ENCODE data around the gene PHYKPL.

The PHYKPL gene

DNA sequence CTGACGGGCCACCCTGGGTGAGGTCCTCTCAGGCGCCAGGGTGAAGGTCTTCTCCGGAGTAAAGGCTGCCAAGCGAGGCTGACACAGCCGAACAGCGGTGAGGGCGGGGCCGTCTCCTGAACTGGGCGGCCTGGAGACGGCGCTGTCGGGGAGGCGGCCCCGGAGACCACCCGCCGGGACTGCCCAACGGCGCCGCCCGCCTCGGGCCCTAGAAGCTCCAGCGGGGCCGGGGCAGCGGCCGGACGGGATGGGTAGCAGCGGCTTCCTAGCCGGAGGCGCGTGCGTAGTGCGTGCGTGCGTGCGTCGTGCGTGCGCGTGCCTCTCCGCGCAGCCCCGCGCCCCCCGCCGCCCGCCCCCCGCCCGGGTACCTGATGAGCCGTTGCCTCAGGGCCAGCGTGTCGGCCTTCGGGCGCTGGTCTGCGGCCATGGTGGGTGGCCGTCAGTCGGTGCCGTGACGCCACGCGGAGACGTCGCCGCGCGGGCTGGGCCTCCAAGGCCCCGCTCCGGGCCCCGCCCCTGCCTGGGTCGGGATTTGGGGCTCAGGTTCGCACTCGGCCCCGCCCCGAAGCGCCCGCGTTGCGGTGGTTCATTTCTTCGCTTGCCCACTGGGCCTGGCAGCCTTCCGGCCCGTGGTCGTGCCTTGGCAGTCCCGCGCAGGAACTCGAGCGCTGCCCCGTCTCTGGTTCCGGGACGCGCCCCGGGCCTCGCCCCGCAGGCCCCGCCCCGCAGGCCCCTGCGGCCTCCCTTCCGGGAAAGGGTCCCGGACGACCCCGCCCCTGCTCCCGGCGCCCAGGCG lies at the start of gene PHYKPL:
TSS of gene PHYKPL (minus strand) at position 679 of the 796 bp plus-strand sequence. CDS start at position 427, 252 bp downstream.
- peak within 1 kb of the TSS; percentile 65 for H3K9ac ChIP-seq (ENCODE audit: low read depth, low read length)
- peaks cover 3% of the 10 kb centered on the region for H3K4me1 ChIP-seq (ENCODE audit: control insufficient read depth, insufficient read depth, low read length)
- peaks cover 16% of the 10 kb centered on the region for H3K36me3 ChIP-seq (ENCODE audit: control insufficient read depth, insufficient read depth, low read length)
- no peaks in the 10 kb centered on the region for H3K27me3 ChIP-seq (ENCODE audit: control insufficient read depth, insufficient read depth, low read length)
- H3K9me3 ChIP-seq (ENCODE audit: control insufficient read depth, insufficient read depth, low read length), result no peaks in the 10 kb centered on the region
- peak within 1 kb of the TSS; percentile 84 for H3K4me3 ChIP-seq (ENCODE audit: low read depth, low read length)

DNA sequence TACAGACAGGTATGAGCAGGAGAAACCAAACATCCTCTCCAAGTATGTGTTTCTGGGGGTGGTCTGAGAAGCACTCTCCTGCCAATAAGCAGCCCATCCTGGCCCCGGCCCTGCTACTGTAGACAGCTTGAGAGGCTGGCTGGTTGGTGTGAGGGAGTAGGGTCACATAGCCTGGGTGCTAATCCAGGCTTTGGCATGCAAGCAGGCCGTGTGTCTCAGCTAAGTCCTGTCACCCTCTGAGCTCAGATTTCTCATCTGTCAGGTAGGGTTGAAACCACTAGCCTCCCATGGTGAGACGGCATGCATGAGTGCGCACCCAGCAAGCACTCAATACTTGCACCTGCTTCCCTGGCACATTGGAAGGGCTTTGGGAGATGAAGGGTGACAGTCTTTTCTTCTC lies 49.8 kb upstream of the PHYKPL start:
- Histone ChIP-seq H3K4me1 (ENCODE audit: control insufficient read depth, insufficient read depth, low read length) (no peaks in the 10 kb centered on the region), H3K9me3 (ENCODE audit: control insufficient read depth, insufficient read depth, low read length) (no peaks in the 10 kb centered on the region), H3K9ac (ENCODE audit: low read depth, low read length) (no peak overlapping the region), H3K4me3 (ENCODE audit: low read depth, low read length) (no peak overlapping the region), H3K27me3 (ENCODE audit: control insufficient read depth, insufficient read depth, low read length) (no peaks in the 10 kb centered on the region), H3K36me3 (ENCODE audit: control insufficient read depth, insufficient read depth, low read length) (no peaks in the 10 kb centered on the region)

DNA sequence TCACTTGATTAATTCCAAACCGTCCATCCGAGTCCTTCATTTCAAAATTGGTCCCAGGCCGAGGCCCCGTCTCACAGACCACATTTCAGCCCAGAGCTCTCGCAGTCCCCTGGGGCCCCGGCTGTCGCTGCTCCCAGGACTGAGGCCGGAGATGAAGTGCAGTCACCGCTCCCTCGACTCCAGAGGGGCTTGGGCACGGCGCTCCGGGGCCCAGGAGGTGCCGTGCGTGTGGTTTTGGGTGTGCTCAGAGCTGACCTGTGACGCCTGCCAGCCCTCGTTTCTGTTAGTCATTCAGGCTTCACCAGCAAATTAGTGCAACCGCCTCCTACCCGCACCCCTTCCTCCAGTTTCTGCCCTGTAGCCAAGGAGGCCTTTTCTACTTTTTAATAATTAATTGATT lies 48.7 kb upstream of the PHYKPL start:
- Histone ChIP-seq H3K9me3 (ENCODE audit: control insufficient read depth, insufficient read depth, low read length) (no peaks in the 10 kb centered on the region), H3K36me3 (ENCODE audit: control insufficient read depth, insufficient read depth, low read length) (no peaks in the 10 kb centered on the region), H3K4me3 (ENCODE audit: low read depth, low read length) (no peak overlapping the region), H3K9ac (ENCODE audit: low read depth, low read length) (no peak overlapping the region), H3K27me3 (ENCODE audit: control insufficient read depth, insufficient read depth, low read length) (no peaks in the 10 kb centered on the region), H3K4me1 (ENCODE audit: control insufficient read depth, insufficient read depth, low read length) (no peaks in the 10 kb centered on the region)

DNA sequence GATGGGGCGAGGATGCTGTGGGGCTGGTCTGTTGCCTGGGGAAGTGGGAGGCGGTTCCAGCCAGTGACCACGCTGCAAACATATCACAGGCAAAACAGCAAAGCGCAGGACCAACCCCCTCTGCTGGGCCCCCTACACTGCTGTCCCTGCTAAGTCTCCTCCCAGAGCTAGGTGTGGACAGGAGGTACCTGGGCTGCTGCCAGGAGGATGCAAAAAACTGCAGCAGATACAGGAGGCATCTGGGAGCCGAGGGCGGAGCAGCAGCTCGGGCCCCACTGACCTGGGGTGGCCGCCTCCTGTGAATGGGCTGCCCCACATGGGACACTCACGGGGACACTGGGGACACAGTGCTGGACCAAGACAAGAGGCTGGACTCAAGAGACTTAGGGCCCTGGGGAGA lies 48.0 kb upstream of the PHYKPL start:
- H3K27me3 ChIP-seq (ENCODE audit: control insufficient read depth, insufficient read depth, low read length), result no peaks in the 10 kb centered on the region
- H3K9ac ChIP-seq (ENCODE audit: low read depth, low read length), result no peak overlapping the region
- no peaks in the 10 kb centered on the region for H3K9me3 ChIP-seq (ENCODE audit: control insufficient read depth, insufficient read depth, low read length)
- no peaks in the 10 kb centered on the region for H3K4me1 ChIP-seq (ENCODE audit: control insufficient read depth, insufficient read depth, low read length)
- no peaks in the 10 kb centered on the region for H3K36me3 ChIP-seq (ENCODE audit: control insufficient read depth, insufficient read depth, low read length)
- no peak overlapping the region for H3K4me3 ChIP-seq (ENCODE audit: low read depth, low read length)

DNA sequence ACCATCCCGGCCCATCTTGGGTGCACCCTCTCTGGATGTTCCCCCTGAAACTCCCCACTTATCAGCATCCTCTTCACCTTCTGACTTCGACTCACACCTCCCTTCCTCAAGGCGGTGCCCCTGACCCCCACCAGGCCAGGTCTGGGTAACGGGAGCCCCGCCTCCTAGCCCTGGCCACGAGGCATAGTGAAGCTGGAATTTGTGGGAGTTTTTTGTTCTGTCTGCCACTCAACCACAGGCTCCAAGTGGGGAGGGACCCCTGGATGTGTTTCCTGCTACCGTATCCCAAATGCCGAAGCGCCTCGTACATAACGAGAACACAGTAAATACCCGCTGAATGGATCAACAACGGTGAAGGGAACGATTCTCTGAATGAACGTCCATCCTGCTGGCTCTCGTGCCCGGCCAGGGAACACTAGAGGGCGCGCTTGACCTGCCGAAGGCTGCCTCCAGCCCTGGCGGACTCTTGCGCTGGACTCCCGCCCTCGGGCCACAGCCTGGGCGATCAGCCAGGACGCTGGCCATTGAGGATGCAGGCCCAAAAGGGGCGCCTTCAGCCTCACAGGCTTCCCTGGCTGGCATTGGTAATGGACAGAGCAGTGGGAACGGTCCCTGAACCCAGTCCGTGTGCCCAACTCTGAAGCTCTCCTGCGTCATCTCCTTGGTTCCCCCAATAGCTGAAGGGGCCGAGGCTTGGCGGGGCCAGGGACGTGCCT lies 47.3 kb upstream of the PHYKPL start:
- Histone ChIP-seq H3K4me3 (ENCODE audit: low read depth, low read length) (no peak overlapping the region), H3K4me1 (ENCODE audit: control insufficient read depth, insufficient read depth, low read length) (no peaks in the 10 kb centered on the region), H3K9ac (ENCODE audit: low read depth, low read length) (no peak overlapping the region), H3K27me3 (ENCODE audit: control insufficient read depth, insufficient read depth, low read length) (no peaks in the 10 kb centered on the region), H3K9me3 (ENCODE audit: control insufficient read depth, insufficient read depth, low read length) (no peaks in the 10 kb centered on the region), H3K36me3 (ENCODE audit: control insufficient read depth, insufficient read depth, low read length) (no peaks in the 10 kb centered on the region)

DNA sequence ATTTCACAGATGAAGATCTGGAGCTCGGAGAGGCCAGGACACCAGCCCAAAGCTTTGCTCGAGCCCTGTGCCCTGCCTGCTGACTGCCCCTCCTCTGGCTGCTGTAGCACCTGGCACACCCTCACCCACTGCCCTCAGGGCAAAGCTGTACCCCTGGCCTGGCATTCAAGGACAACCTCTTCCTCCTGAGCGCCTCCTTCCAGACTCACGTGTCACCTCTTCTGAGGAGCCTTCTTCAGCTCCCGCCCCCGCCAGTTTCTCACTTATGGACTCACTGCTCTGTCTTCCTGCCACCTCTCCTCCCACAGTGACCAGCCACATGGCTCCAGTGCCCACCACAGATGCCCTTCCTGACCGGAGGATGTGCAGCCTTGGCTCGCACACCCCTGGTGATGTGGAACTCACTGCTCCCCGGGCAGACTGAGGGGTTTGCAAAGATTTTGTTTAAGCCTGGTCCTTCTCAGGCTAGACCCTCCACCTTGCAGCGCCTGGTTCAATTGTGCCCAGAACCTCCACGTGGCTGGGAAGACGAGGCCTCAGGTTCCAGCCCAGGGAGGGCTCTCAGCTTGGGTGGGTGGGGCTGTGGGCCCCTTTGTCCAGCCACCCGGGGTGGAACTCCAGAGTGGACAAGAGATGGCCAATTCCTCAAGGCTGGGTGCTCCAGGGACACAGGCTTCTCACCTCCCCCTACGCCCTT lies 46.6 kb upstream of the PHYKPL start:
- Histone ChIP-seq H3K9me3 (ENCODE audit: control insufficient read depth, insufficient read depth, low read length) (no peaks in the 10 kb centered on the region), H3K4me1 (ENCODE audit: control insufficient read depth, insufficient read depth, low read length) (no peaks in the 10 kb centered on the region), H3K36me3 (ENCODE audit: control insufficient read depth, insufficient read depth, low read length) (no peaks in the 10 kb centered on the region), H3K27me3 (ENCODE audit: control insufficient read depth, insufficient read depth, low read length) (no peaks in the 10 kb centered on the region), H3K9ac (ENCODE audit: low read depth, low read length) (no peak overlapping the region), H3K4me3 (ENCODE audit: low read depth, low read length) (no peak overlapping the region)

DNA sequence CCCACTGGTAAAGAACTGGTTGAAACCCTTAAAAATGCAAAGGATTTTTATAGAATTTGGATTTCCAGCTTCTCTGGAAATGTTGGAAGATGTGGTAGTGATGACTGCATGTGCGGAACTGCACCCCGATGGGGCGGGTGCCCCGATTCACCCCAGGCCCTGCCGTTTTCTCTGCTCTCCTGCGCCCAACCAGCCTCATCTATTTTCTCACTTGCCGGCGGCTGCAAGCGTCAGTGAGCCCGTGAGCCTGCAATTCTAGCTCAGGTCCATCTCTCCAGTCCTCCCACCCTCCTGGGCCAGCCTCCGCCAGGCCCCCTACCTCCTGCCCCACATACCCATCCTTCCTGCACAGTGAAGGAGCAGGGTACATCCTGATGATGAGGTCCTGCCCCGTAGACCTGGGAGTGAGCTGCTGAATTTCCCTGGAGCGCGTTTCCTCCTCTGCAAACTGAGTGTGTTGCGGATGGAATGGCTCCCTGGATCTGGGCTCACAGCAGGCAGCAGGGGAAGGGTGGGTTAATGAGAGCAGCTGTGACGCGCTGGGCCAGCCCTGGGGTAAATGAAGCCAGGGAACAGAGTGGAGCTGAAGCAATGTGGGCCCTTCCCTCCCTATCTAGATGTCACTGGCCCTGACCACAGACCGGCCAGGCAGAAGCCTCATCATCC lies 45.9 kb upstream of the PHYKPL start:
- no peaks in the 10 kb centered on the region for H3K9me3 ChIP-seq (ENCODE audit: control insufficient read depth, insufficient read depth, low read length)
- H3K4me1 ChIP-seq (ENCODE audit: control insufficient read depth, insufficient read depth, low read length), result no peaks in the 10 kb centered on the region
- no peaks in the 10 kb centered on the region for H3K36me3 ChIP-seq (ENCODE audit: control insufficient read depth, insufficient read depth, low read length)
- no peak overlapping the region for H3K9ac ChIP-seq (ENCODE audit: low read depth, low read length)
- H3K27me3 ChIP-seq (ENCODE audit: control insufficient read depth, insufficient read depth, low read length), result no peaks in the 10 kb centered on the region
- no peak overlapping the region for H3K4me3 ChIP-seq (ENCODE audit: low read depth, low read length)

DNA sequence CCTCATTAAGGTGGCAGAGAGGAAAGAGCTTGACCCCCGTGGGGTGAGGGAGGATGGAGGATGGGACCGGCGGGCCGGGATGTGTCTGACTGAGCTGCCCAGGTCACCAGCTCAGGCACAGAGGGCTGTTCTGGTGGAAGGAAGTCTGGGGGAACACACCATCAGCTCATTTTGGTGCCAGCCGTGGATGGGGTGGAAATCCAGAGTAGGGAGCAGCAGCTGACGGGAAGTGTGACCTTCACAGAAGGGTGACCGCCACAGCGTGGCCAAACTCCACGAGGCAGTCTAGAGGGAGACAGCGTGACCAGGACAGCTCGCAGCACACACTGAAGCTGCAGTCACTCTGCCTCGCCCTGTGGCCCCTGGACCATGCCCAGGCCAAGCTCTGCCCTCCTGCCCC lies 45.3 kb upstream of the PHYKPL start:
- no peaks in the 10 kb centered on the region for H3K27me3 ChIP-seq (ENCODE audit: control insufficient read depth, insufficient read depth, low read length)
- H3K9ac ChIP-seq (ENCODE audit: low read depth, low read length), result no peak overlapping the region
- H3K36me3 ChIP-seq (ENCODE audit: control insufficient read depth, insufficient read depth, low read length), result no peaks in the 10 kb centered on the region
- no peaks in the 10 kb centered on the region for H3K4me1 ChIP-seq (ENCODE audit: control insufficient read depth, insufficient read depth, low read length)
- H3K4me3 ChIP-seq (ENCODE audit: low read depth, low read length), result no peak overlapping the region
- H3K9me3 ChIP-seq (ENCODE audit: control insufficient read depth, insufficient read depth, low read length), result no peaks in the 10 kb centered on the region

DNA sequence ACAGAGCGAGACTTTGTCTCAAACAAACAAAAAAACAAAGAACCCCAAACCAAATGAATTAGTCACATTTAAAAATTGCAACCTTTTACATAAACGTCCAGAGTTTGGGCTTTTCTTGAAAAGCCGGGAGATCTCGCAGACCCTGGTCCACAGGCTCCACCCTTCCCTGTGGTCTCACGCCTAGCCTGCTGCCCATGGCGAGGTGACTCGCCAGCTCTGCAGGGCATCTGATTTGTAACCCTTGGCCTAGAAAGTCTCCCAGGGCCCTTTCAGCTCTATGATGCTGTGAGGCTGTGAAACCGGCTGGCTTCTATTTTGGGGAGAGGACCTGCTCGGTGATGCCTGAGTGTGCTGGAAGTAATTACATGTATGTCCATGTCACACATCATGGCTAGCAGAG lies 44.7 kb upstream of the PHYKPL start:
- Histone ChIP-seq H3K4me1 (ENCODE audit: control insufficient read depth, insufficient read depth, low read length) (no peaks in the 10 kb centered on the region), H3K9me3 (ENCODE audit: control insufficient read depth, insufficient read depth, low read length) (no peaks in the 10 kb centered on the region), H3K4me3 (ENCODE audit: low read depth, low read length) (no peak overlapping the region), H3K36me3 (ENCODE audit: control insufficient read depth, insufficient read depth, low read length) (no peaks in the 10 kb centered on the region), H3K27me3 (ENCODE audit: control insufficient read depth, insufficient read depth, low read length) (no peaks in the 10 kb centered on the region), H3K9ac (ENCODE audit: low read depth, low read length) (no peak overlapping the region)

DNA sequence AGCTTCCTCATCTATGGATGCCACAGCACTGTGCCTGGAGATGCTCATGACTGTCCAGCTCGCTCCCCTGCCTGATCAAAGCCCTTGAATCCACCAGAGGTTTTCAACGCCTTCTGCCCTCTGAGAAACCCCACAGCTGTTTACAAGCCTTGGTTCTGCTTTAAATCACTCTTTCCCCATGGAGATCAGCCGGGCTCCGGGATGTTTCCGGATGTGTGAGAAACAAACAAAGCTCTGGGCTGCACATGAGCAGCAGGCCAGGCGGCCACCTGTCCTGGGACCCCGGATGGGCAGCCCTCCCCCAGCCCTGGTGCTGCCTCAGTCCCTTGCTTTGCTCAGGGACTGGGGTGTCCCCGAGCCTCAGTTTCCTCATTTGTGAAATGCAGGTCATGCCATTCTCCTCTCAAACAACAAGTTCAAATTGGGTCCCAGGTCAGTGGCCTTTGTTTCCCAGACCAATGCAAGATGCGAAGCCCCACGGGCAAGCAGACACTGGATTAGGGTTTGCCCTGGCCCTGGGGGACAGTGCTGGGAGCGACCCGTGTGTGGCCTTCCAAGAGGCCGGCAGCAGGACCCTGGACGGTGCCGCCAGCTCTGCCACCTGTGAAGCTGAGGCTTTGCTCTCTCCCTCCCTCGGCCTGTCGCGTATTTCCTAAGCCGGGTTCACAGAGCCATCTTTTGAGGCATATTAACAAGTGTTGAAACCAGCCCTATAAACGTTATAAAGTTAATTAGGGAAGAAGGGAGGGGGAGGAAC lies 42.4 kb upstream of the PHYKPL start:
- Histone ChIP-seq H3K9ac (ENCODE audit: low read depth, low read length) (no peak overlapping the region), H3K27me3 (ENCODE audit: control insufficient read depth, insufficient read depth, low read length) (no peaks in the 10 kb centered on the region), H3K4me1 (ENCODE audit: control insufficient read depth, insufficient read depth, low read length) (no peaks in the 10 kb centered on the region), H3K9me3 (ENCODE audit: control insufficient read depth, insufficient read depth, low read length) (no peaks in the 10 kb centered on the region), H3K4me3 (ENCODE audit: low read depth, low read length) (no peak overlapping the region), H3K36me3 (ENCODE audit: control insufficient read depth, insufficient read depth, low read length) (no peaks in the 10 kb centered on the region)

Data from iPS-15b (cell line).